Fibroblast of mammary gland (primary cell): ENCODE measurements around the gene ZNF415.
"Not testable (repeated sequence)": the region's sequence is repeated elsewhere in the genome, so short reads cannot be mapped to it uniquely, and the experiment has no call there.

Source experiments
- DNase-seq: peaks from one replicate; pipeline ENCODE4 v3.0.0-alpha.2; 2010; ENCODE audit warnings: low read depth
- H3K4me3 ChIP-seq: 2 replicates; pipeline ENCODE4 v1.5.1; 2011; ENCODE audit warnings: low read depth, mild to moderate bottlenecking, low read length, moderate library complexity; ENCODE audit not compliant: control insufficient read depth
- CTCF ChIP-seq: conservative IDR thresholded peaks from 2 replicates; pipeline ENCODE4 v1.5.1; 2011; ENCODE audit warnings: low read depth, low read length, inconsistent platforms; ENCODE audit not compliant: control insufficient read depth, insufficient read depth

ZNF415 gene

GRCh38 chr19:53131085-53131590 is 1.6 kb downstream of the ZNF415 start:
- no peak overlapping the region for H3K4me3 ChIP-seq
- no peak for DNase-seq
- no peak for TF ChIP-seq CTCF

GRCh38 chr19:53130506-53130905 is 2.2 kb downstream of the ZNF415 start:
- TF ChIP-seq CTCF, result no peak
- no peak overlapping the region for H3K4me3 ChIP-seq
- DNase-seq, result no peak

GRCh38 chr19:53126733-53127526 is 5.8 kb downstream of the ZNF415 start:
- not testable (repeated sequence) for DNase-seq, H3K4me3 ChIP-seq

- no peak for DNase-seq
- no peak overlapping the region for H3K4me3 ChIP-seq
- no peak for TF ChIP-seq CTCF
These were observed 9.3 kb downstream of the ZNF415 start for GRCh38 chr19:53123400-53123799.

GRCh38 chr19:53112286-53112685 is 20.4 kb downstream of the ZNF415 start:
- no peak for TF ChIP-seq CTCF
- DNase-seq, result no peak
- H3K4me3 ChIP-seq, result no peak overlapping the region

- no peak overlapping the region for H3K4me3 ChIP-seq
- no peak for DNase-seq
- TF ChIP-seq CTCF, result no peak
These were observed 23.2 kb downstream of the ZNF415 start for GRCh38 chr19:53109527-53109926.

- peak within 1 kb of the TSS; percentile 93 for H3K4me3 ChIP-seq
- no peak for TF ChIP-seq CTCF
- peak; percentile 92 for DNase-seq
These were observed 29.2 kb downstream of the ZNF415 start, which contains the start of gene ZNF160 for GRCh38 chr19:53103234-53104203. Gene ZNF160, minus strand, starts transcription at chr19:53103422. Its CDS starts 17,146 bp downstream, at chr19:53086276.
